ACHN (cell line): Measurements from ENCODE around the gene ORC4.

Experiments used
- DNase-seq: peaks from one replicate; pipeline ENCODE4 v3.0.0-alpha.2; 2015
- in situ Hi-C: cut with HindIII; loops from 2 replicates; pipeline ENCODE4 v1.10.0; 2017; ENCODE audit warnings: low sequenced_read_pairs, low pct_ligation_motif_present, low pct_unique_long_range_greater_than_20kb

The ORC4 gene

GRCh38 chr2:147886136-147886535 lies 134.4 kb downstream of the ORC4 start:
- in situ Hi-C loops = no loop called here
- DNase-seq = no peak

GRCh38 chr2:147884830-147885229 lies 135.7 kb downstream of the ORC4 start:
- in situ Hi-C loops = no loop called here
- peak; percentile 21 for DNase-seq

- no peak for DNase-seq
- in situ Hi-C loops = no loop called here
These were observed 137.9 kb downstream of the ORC4 start for GRCh38 chr2:147882631-147883030.
